Measurements from ENCODE around the gene KNDC1. TPM values are rescaled to one million over a fixed set of nuclear protein-coding genes. Genes with fewer than 3 reads are reported as not detected.

KNDC1 gene
- total and polyA plus RNA-seq, 10 of the 15 experiments (the other 5 are each of a cell fraction or from before 2014, with no cell fraction given), result 0.03 to 0.11 (median 0.05) TPM; not detected in 7

DNA sequence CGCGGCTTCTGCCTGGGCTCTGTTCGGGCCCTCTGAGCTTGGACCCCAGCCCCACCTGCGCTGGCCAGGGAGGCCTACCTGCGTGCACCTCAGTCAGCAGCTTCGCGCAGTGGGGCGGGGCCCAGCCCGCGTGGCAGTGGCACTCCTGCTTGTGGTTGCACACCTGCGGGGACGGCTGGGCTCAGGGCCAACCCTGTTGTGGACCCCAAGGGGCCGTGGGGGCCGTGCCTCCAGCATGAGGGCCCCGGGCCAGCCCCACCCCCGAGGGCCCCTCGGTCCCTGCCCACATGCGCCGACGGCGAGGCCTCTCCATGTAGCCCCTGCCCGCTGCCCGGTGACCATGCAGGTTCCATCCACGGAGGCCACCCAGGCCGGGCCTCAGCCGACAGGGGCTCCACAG lies 109.3 kb downstream of the KNDC1 start:
- peaks cover 10 to 37% of the 10 kb centered on the region in 2 experiments for H3K36me3 ChIP-seq (ENCODE audit: control insufficient read depth in 2 of 2, insufficient read depth in 2 of 2, low read length in 1 of 2)
- no peaks in the 10 kb centered on the region for H4K20me1 ChIP-seq (ENCODE audit: control insufficient read depth, insufficient read depth)

DNA sequence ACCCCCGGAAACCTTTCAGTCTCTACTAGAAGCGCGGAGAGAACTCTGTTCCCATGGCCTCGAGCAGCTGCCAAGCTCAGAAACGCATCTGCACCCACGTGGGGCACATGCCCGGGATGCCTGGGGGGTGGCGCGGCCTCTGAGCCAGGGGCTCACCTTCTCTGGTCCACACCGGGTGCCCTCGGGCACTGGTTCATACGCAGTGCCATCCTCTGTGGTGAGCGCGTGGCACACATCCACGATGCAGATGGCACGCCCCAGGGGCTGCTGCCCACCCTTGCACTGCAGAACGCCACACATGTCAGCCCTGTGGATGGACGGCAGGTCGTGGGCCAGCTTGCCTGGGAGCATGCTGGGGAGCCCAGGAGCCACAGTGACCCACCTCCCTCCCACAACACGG lies 110.2 kb downstream of the KNDC1 start:
- ChIA-PET CTCF (no interaction called here), RAD21 (ENCODE audit: unreplicated experiment) (no interaction called here), POLR2A (no interaction called here), SMC1A (ENCODE audit: uncharacterized antibody, unreplicated experiment) (no interaction called here)
- Histone ChIP-seq H3K4me3 (no peak overlapping the region), H3K36me3 (ENCODE audit: control insufficient read depth in 2 of 2, insufficient read depth in 2 of 2, low read length in 1 of 2) (peaks cover 10 to 37% of the 10 kb centered on the region in 2 experiments), H3K9ac (ENCODE audit: control insufficient read depth, insufficient read depth, low read length) (no peak overlapping the region), H3K4me1 (ENCODE audit: control insufficient read depth, insufficient read depth, low read length) (peaks cover 5% of the 10 kb centered on the region), H3K4me2 (ENCODE audit: control insufficient read depth, insufficient read depth) (no peak overlapping the region), H3K9me3 (replicated peaks; ENCODE audit: control insufficient read depth, insufficient read depth, low read length) (no peaks in the 10 kb centered on the region), H3K79me2 (ENCODE audit: control insufficient read depth, insufficient read depth, low read length) (peaks cover 12% of the 10 kb centered on the region), H3K27ac (ENCODE audit: control insufficient read depth, insufficient read depth) (no peak overlapping the region), H2AFZ (ENCODE audit: control insufficient read depth, low read depth, low read length) (no peak overlapping the region), H4K20me1 (ENCODE audit: control insufficient read depth, insufficient read depth) (no peaks in the 10 kb centered on the region; the same call in 1 of the 2 replicates), H3K27me3 (replicated peaks in 1 of 2; ENCODE audit: control insufficient read depth in 2 of 2, insufficient read depth in 2 of 2, low read length in 1 of 2) (no peaks in the 10 kb centered on the region)
- intact Hi-C loops (cut with micrococcal nuclease; ENCODE audit: unreplicated experiment) (no loop called here), in situ Hi-C loops (cut with MboI) (no loop called here)
- TF ChIP-seq POLR2A (IDR thresholded peaks at IDR 0.05; ENCODE audit: low read depth, low read length), result 0 out of 2 replicates have a peak, but pooled peaks have one; percentile 26
- no peak for TF ChIP-seq DPF2 (IDR thresholded peaks at IDR 0.05)
- 87% methylated on average over 20 of the region's 20 CpGs for WGBS (ENCODE audit: insufficient coverage, insufficient replicate concordance, low lambda C conversion rate, missing lambda C conversion rate)
- FAIRE-seq, result no peak
- DNase-seq (ENCODE audit: low read depth, low spot score), result no peak
- no peak for ATAC-seq
- BruUV-seq (replicated peaks), result no TSS peak

More for the DNA sequence above, 109.3 kb downstream of the KNDC1 start:
- TF ChIP-seq CBFB (IDR thresholded peaks at IDR 0.05; ENCODE audit: low read depth), result no peak
- no peak for TF ChIP-seq PAX8 (IDR thresholded peaks at IDR 0.05)
- TF ChIP-seq, protein P1, sequence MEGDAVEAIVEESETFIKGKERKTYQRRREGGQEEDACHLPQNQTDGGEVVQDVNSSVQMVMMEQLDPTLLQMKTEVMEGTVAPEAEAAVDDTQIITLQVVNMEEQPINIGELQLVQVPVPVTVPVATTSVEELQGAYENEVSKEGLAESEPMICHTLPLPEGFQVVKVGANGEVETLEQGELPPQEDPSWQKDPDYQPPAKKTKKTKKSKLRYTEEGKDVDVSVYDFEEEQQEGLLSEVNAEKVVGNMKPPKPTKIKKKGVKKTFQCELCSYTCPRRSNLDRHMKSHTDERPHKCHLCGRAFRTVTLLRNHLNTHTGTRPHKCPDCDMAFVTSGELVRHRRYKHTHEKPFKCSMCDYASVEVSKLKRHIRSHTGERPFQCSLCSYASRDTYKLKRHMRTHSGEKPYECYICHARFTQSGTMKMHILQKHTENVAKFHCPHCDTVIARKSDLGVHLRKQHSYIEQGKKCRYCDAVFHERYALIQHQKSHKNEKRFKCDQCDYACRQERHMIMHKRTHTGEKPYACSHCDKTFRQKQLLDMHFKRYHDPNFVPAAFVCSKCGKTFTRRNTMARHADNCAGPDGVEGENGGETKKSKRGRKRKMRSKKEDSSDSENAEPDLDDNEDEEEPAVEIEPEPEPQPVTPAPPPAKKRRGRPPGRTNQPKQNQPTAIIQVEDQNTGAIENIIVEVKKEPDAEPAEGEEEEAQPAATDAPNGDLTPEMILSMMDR (IDR thresholded peaks at IDR 0.05 in 2 of 3, conservative IDR thresholded peaks at IDR 0.05 in 1 of 3; ENCODE audit: control insufficient read depth in 2 of 3, extremely low read depth in 1 of 3, insufficient read depth in 1 of 3, low read depth in 3 of 3, low read length in 3 of 3), result no peak
- no peak for TF ChIP-seq SMC3 (IDR thresholded peaks at IDR 0.05; ENCODE audit: borderline replicate concordance, low read length)
- TF ChIP-seq POLR2AphosphoS5 (IDR thresholded peaks at IDR 0.05; ENCODE audit: low read length), result no peak
- no peak for TF ChIP-seq MYB (IDR thresholded peaks at IDR 0.05; ENCODE audit: borderline replicate concordance, low read depth, low read length)
- no peak for TF ChIP-seq HDAC6 (IDR thresholded peaks at IDR 0.05; ENCODE audit: unreplicated experiment)
- ChIA-PET SMC1A (ENCODE audit: uncharacterized antibody, unreplicated experiment) (no interaction called here), CTCF (no interaction called here), POLR2A (no interaction called here), RAD21 (ENCODE audit: unreplicated experiment) (no interaction called here)
- H3K9ac ChIP-seq (ENCODE audit: control insufficient read depth, insufficient read depth, low read length), result no peak overlapping the region
- no peaks in the 10 kb centered on the region for H3K9me3 ChIP-seq (replicated peaks; ENCODE audit: control insufficient read depth, insufficient read depth, low read length)
- H3K4me2 ChIP-seq (ENCODE audit: control insufficient read depth, insufficient read depth), result no peak overlapping the region
- intact Hi-C loops (cut with micrococcal nuclease; ENCODE audit: unreplicated experiment) (no loop called here), in situ Hi-C loops (cut with MboI) (no loop called here)
- H3K4me3 ChIP-seq, result no peak overlapping the region
- H3K27me3 ChIP-seq (replicated peaks in 1 of 2; ENCODE audit: control insufficient read depth in 2 of 2, insufficient read depth in 2 of 2, low read length in 1 of 2), result no peaks in the 10 kb centered on the region
- BruUV-seq (replicated peaks), result no TSS peak
- no peak for ATAC-seq
- no peak for FAIRE-seq
- no peaks in the 10 kb centered on the region for H3K4me1 ChIP-seq (ENCODE audit: control insufficient read depth, insufficient read depth, low read length)
- H3K79me2 ChIP-seq (ENCODE audit: control insufficient read depth, insufficient read depth, low read length), result peaks cover 4% of the 10 kb centered on the region
- no peak for DNase-seq (ENCODE audit: low read depth, low spot score)
- 86% methylated on average over 26 of the region's 26 CpGs for WGBS (ENCODE audit: insufficient coverage, insufficient replicate concordance, low lambda C conversion rate, missing lambda C conversion rate)
- no peak overlapping the region for H2AFZ ChIP-seq (ENCODE audit: control insufficient read depth, low read depth, low read length)
- H3K27ac ChIP-seq (ENCODE audit: control insufficient read depth, insufficient read depth), result no peak overlapping the region
